SK-N-SH (cell line): ENCODE measurements around the gene ARHGEF17. TPM values are rescaled to one million over a fixed set of nuclear protein-coding genes. Genes with fewer than 3 reads are reported as not detected.

Source experiments
- CTCF ChIA-PET: fragments of 300-600, 350-600 bp; formaldehyde crosslinking; extraction: SDS; loops from one replicate; lab custom pipeline; 2021; lab: Yijun Ruan, JAX
- POLR2A ChIA-PET: fragments of 350-600 bp; sonication (Branson Sonifier 250); formaldehyde crosslinking; extraction: SDS; loops from one replicate; lab custom pipeline; 2020; ENCODE audit warnings: antibody characterized with exemption, inconsistent platforms; lab: Yijun Ruan, JAX
- DNase-seq: peaks from one replicate; pipeline ENCODE4 v3.0.0; 2012
- H2AFZ ChIP-seq: fragments of 200-600 bp; sonication (generic); 2 replicates; pipeline ENCODE4 v1.8.1; 2016; ENCODE audit warnings: antibody characterized with exemption, mild to moderate bottlenecking, low read depth
- H3F3A ChIP-seq: fragments of 200-600 bp; sonication (generic); replicated peaks from 2 replicates; pipeline ENCODE3; 2016; ENCODE audit warnings: antibody characterized with exemption, mild to moderate bottlenecking; ENCODE audit not compliant: insufficient read depth
- H3K27ac ChIP-seq, 2 experiments: fragments of 200-500 bp in 1 of 2; fragments of 200-600 bp in 1 of 2; sonication (Bioruptor generic) in 1 of 2; sonication (generic), shearing (Covaris generic) in 1 of 2; 2 replicates each; pipeline versions ENCODE4 v1.5.1 to v1.6.1; 2014 to 2016; ENCODE audit warnings: low read depth in 2 of 2, inconsistent platforms in 1 of 2, low read length in 1 of 2, mild to moderate bottlenecking in 1 of 2, mixed read lengths in 1 of 2
- H3K27me3 ChIP-seq: fragments of 200-600 bp; sonication (generic), shearing (Covaris generic); 2 replicates; pipeline ENCODE4 v1.6.1; 2016; ENCODE audit warnings: mixed run types; ENCODE audit not compliant: insufficient read depth
- H3K36me3 ChIP-seq, 2 experiments: fragments of 200-500 bp in 1 of 2; fragments of 200-600 bp in 1 of 2; sonication (Bioruptor generic) in 1 of 2; sonication (generic) in 1 of 2; replicated peaks in 1 of 2; 2 replicates each; pipeline versions ENCODE3 to v1.5.1; 2014 to 2016; ENCODE audit warnings: low read length in 1 of 2, mild to moderate bottlenecking in 1 of 2; ENCODE audit not compliant: insufficient read depth in 2 of 2, control insufficient read depth in 1 of 2
- H3K4me1 ChIP-seq, 2 experiments: fragments of 200-500 bp in 1 of 2; fragments of 200-600 bp in 1 of 2; sonication (Bioruptor generic) in 1 of 2; sonication (generic), shearing (Covaris generic) in 1 of 2; 2 replicates each; pipeline versions ENCODE4 v1.5.1 to v1.6.1; 2014 to 2016; ENCODE audit warnings: low read depth in 1 of 2, low read length in 1 of 2, mixed run types in 1 of 2; ENCODE audit not compliant: insufficient read depth in 2 of 2, control insufficient read depth in 1 of 2
- H3K4me2 ChIP-seq: fragments of 200-600 bp; sonication (generic), shearing (Covaris generic); 2 replicates; pipeline ENCODE4 v1.6.1; 2017; ENCODE audit warnings: mixed run types
- H3K4me3 ChIP-seq, 2 experiments: fragments of 200-500 bp in 1 of 2; fragments of 200-600 bp in 1 of 2; sonication (Bioruptor generic) in 1 of 2; sonication (generic), shearing (Covaris generic) in 1 of 2; 2 replicates each; pipeline versions ENCODE4 v1.5.1 to v1.8.1; 2014 to 2016; ENCODE audit warnings: low read depth in 2 of 2, inconsistent platforms in 1 of 2, low read length in 1 of 2, mild to moderate bottlenecking in 1 of 2, mixed read lengths in 1 of 2, moderate library complexity in 1 of 2
- H3K79me2 ChIP-seq: fragments of 200-600 bp; sonication (generic); 2 replicates; pipeline ENCODE4 v1.8.1; 2017; ENCODE audit warnings: mild to moderate bottlenecking; ENCODE audit not compliant: insufficient read depth
- H3K9ac ChIP-seq: fragments of 200-600 bp; sonication (generic); 2 replicates; pipeline ENCODE4 v1.6.1; 2017; ENCODE audit warnings: mixed run types
- H3K9me2 ChIP-seq: fragments of 200-600 bp; sonication (generic); 2 replicates; pipeline ENCODE4 v1.6.1; 2017; ENCODE audit warnings: mixed run types
- H3K9me3 ChIP-seq: fragments of 200-600 bp; sonication (generic); 2 replicates; pipeline ENCODE4 v1.6.1; 2017; ENCODE audit warnings: mixed run types, mild to moderate bottlenecking, moderate library complexity
- H4K20me1 ChIP-seq: fragments of 200-600 bp; sonication (generic); 2 replicates; pipeline ENCODE4 v1.6.1; 2017; ENCODE audit warnings: mild to moderate bottlenecking, mixed run types; ENCODE audit not compliant: insufficient read depth
- EP300 ChIP-seq, 2 experiments: IDR thresholded peaks; 2 replicates each; pipeline versions ENCODE4 v1.4.0 to v1.6.1; 2012; ENCODE audit warnings: borderline replicate concordance in 1 of 2, low read depth in 1 of 2, low read length in 1 of 2
- FOSL2 ChIP-seq: IDR thresholded peaks from 2 replicates; pipeline ENCODE4 v1.4.0; 2012; ENCODE audit warnings: low read depth, mild to moderate bottlenecking, moderate library complexity, borderline replicate concordance
- FOXJ3 ChIP-seq: sonication (generic); formaldehyde crosslinking; IDR thresholded peaks from 2 replicates; pipeline ENCODE4 v1.5.1; 2020; ENCODE audit warnings: mild to moderate bottlenecking, missing genetic modification reagents
- GATA2 ChIP-seq: sonication (generic); formaldehyde crosslinking; IDR thresholded peaks from 2 replicates; pipeline ENCODE4 v1.5.0; 2020; ENCODE audit warnings: mild to moderate bottlenecking, missing genetic modification reagents
- RFX5 ChIP-seq: IDR thresholded peaks from 2 replicates; pipeline ENCODE4 v1.6.1; 2012; ENCODE audit warnings: mild to moderate bottlenecking, improper control_type of control experiment, low read length
- TEAD4 ChIP-seq: IDR thresholded peaks from 2 replicates; pipeline ENCODE4 v1.4.0; 2012; ENCODE audit warnings: mild to moderate bottlenecking, borderline replicate concordance; ENCODE audit not compliant: insufficient read depth
- WGBS: methylation state at CpG from one replicate; pipeline ENCODE4 v1.1.6; 2017; ENCODE audit warnings: low lambda C conversion rate; 5-methylcytosine and 5-hydroxymethylcytosine counted together
- polyA plus RNA-seq, 3 experiments: library from polyadenylated mRNA; depleted of rRNA; stranded (reverse); fragments of >200 nt; gene quantifications; 2 replicates each; pipeline ENCODE4 v1.2.3, GENCODE V29; 2012
- TF ChIP-seq, protein P1 (sequence below): fragments of 150-350 bp; IDR thresholded peaks from 2 replicates; pipeline ENCODE4 v1.6.1; 2016; ENCODE audit warnings: mild to moderate bottlenecking, low read depth, low read length
- TF ChIP-seq, protein P2 (sequence below): fragments of 200-600 bp; sonication (generic); IDR thresholded peaks from 2 replicates; pipeline ENCODE4 v1.6.1; 2017; ENCODE audit warnings: antibody characterized with exemption, mild to moderate bottlenecking, moderate library complexity
- TF ChIP-seq, protein P3 (sequence below): IDR thresholded peaks from 2 replicates; pipeline ENCODE4 v1.4.0; 2012; ENCODE audit warnings: low read depth
- TF ChIP-seq, protein P4 (sequence below): IDR thresholded peaks from 2 replicates; pipeline ENCODE4 v1.4.0; 2012; ENCODE audit warnings: low read depth, borderline replicate concordance

ARHGEF17 gene
- polyA plus RNA-seq, 1 of the 3 experiments (the other 2 are of a cell fraction), result 45.9 TPM

DNA sequence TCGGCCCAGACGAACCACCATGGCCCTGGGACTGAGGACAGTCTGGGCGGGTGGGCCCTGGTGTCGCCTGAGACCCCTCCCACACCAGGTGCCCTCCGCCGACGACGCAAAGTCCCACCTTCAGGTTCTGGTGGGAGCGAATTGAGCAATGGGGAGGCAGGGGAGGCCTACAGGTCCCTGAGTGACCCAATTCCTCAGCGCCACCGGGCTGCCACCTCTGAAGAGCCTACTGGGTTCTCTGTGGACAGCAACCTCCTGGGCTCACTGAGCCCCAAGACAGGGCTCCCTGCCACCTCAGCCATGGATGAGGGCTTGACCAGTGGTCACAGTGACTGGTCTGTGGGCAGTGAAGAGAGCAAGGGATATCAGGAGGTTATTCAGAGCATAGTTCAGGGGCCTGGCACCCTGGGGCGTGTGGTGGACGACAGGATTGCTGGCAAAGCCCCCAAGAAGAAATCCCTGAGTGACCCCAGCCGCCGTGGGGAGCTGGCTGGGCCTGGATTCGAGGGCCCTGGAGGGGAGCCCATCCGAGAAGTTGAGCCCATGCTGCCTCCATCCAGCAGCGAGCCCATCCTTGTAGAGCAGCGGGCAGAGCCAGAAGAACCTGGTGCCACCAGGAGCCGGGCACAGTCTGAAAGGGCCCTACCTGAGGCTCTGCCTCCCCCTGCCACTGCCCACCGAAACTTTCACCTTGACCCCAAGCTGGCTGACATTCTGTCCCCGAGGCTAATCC lies 2.8 kb downstream of the ARHGEF17 start:
- peak overlapping the region; percentile 99 for H3K4me2 ChIP-seq

More for the DNA sequence above, 2.8 kb downstream of the ARHGEF17 start:
- Histone ChIP-seq H3K27me3 (no peaks in the 10 kb centered on the region), H3K27ac (no peak overlapping the region; a peak in 1 of 4 replicates), H3K9ac (0 out of 2 replicates have a peak overlapping the region, but pooled peaks have one; percentile 61), H3K79me2 (peaks cover 81% of the 10 kb centered on the region), H3K36me3 (peaks cover 0 to 15% of the 10 kb centered on the region in 2 experiments), H4K20me1 (peaks cover 65% of the 10 kb centered on the region), H3K4me3 (peak overlapping the region; percentile 76 to 86; a peak in 3 of 4 replicates), H3K4me1 (peaks cover 63 to 74% of the 10 kb centered on the region in 2 experiments), H2AFZ (no peak overlapping the region), H3K9me3 (no peaks in the 10 kb centered on the region), H3K9me2 (no peaks in the 10 kb centered on the region), H3F3A (peaks cover 6% of the 10 kb centered on the region)
- ChIA-PET CTCF (interaction anchor here (7.7 to 17.6 kb wide), 4 partner anchors 13 to 40 kb away, joined by 94 to 395 read pairs (median 191); no protein-coding TSS in a partner anchor), POLR2A (no interaction called here)
- no peak for DNase-seq
- WGBS, result 87% methylated on average over 3 of the region's 22 CpGs
- TF ChIP-seq, protein P1, sequence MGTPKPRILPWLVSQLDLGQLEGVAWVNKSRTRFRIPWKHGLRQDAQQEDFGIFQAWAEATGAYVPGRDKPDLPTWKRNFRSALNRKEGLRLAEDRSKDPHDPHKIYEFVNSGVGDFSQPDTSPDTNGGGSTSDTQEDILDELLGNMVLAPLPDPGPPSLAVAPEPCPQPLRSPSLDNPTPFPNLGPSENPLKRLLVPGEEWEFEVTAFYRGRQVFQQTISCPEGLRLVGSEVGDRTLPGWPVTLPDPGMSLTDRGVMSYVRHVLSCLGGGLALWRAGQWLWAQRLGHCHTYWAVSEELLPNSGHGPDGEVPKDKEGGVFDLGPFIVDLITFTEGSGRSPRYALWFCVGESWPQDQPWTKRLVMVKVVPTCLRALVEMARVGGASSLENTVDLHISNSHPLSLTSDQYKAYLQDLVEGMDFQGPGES, result no peak
- TF ChIP-seq TEAD4 (no peak), GATA2 (CRISPR knock-in tag) (no peak), FOSL2 (no peak), EP300 (IDR thresholded peaks at IDR 0.05; ENCODE audit: borderline replicate concordance in 1 of 2, low read depth in 1 of 2, low read length in 1 of 2) (no peak), RFX5 (no peak), FOXJ3 (CRISPR knock-in tag) (no peak)
- TF ChIP-seq, protein P2, sequence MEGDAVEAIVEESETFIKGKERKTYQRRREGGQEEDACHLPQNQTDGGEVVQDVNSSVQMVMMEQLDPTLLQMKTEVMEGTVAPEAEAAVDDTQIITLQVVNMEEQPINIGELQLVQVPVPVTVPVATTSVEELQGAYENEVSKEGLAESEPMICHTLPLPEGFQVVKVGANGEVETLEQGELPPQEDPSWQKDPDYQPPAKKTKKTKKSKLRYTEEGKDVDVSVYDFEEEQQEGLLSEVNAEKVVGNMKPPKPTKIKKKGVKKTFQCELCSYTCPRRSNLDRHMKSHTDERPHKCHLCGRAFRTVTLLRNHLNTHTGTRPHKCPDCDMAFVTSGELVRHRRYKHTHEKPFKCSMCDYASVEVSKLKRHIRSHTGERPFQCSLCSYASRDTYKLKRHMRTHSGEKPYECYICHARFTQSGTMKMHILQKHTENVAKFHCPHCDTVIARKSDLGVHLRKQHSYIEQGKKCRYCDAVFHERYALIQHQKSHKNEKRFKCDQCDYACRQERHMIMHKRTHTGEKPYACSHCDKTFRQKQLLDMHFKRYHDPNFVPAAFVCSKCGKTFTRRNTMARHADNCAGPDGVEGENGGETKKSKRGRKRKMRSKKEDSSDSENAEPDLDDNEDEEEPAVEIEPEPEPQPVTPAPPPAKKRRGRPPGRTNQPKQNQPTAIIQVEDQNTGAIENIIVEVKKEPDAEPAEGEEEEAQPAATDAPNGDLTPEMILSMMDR, result no peak
- TF ChIP-seq, protein P3, sequence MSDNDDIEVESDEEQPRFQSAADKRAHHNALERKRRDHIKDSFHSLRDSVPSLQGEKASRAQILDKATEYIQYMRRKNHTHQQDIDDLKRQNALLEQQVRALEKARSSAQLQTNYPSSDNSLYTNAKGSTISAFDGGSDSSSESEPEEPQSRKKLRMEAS, result no peak
- TF ChIP-seq, protein P4, sequence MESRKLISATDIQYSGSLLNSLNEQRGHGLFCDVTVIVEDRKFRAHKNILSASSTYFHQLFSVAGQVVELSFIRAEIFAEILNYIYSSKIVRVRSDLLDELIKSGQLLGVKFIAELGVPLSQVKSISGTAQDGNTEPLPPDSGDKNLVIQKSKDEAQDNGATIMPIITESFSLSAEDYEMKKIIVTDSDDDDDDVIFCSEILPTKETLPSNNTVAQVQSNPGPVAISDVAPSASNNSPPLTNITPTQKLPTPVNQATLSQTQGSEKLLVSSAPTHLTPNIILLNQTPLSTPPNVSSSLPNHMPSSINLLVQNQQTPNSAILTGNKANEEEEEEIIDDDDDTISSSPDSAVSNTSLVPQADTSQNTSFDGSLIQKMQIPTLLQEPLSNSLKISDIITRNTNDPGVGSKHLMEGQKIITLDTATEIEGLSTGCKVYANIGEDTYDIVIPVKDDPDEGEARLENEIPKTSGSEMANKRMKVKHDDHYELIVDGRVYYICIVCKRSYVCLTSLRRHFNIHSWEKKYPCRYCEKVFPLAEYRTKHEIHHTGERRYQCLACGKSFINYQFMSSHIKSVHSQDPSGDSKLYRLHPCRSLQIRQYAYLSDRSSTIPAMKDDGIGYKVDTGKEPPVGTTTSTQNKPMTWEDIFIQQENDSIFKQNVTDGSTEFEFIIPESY, result no peak
